Hematopoietic multipotent progenitor cell treated with erythropoietin and hydrocortisone succinate and interleukin-3 and kit ligand, for 15 days (in vitro differentiated cells): ENCODE results near the gene NUP62.

Experiments
- DNase-seq: peaks from one replicate; pipeline ENCODE4 v3.0.0-alpha.2; 2015; ENCODE audit warnings: low spot score

NUP62 gene

GRCh38 chr19:49896863-49897621 is 32.3 kb downstream of the NUP62 start, which contains the start of gene IL4I1:
Gene IL4I1 (minus strand): TSS chr19:49896887. CDS start chr19:49896160, 727 bp downstream.
- DNase-seq = no peak

DNA sequence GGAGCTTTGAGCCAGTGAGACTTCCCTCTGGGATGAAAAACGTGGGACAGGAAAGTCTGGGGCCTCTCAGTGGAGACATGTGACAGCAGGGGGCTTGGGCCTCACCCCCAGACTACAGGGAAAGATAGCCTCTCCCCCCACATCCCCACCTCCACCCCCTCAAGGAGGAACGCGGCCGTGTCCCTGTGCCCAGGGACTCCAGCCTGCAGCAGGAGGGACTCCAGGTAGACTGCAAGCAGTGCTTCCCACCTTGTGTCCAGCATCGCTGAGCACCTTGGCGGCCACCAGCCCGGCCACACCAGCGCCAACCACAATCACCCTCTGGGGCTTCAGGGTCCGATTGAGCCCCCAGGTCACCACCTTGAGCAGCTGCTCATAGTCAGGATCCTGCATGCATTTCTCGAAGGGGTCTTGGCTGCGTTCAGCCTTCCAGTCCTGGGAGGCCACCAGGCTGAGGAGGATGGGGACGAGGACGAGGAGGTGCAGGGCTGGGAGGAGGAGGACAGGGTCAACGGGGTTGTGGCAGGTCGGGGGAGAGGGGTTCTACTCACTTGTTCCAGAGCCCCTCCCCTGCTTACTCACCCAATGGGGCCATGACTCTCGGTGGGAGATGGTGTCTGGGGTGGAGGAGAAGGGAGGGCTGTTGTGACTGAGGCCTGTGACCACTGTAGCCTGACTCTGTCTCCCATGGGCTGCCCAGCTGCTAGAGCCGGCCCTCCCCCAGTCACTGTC is 33.6 kb downstream of the NUP62 start:
- no peak for DNase-seq

- no peak for DNase-seq
These were observed 34.3 kb downstream of the NUP62 start for GRCh38 chr19:49894879-49895565.

DNA sequence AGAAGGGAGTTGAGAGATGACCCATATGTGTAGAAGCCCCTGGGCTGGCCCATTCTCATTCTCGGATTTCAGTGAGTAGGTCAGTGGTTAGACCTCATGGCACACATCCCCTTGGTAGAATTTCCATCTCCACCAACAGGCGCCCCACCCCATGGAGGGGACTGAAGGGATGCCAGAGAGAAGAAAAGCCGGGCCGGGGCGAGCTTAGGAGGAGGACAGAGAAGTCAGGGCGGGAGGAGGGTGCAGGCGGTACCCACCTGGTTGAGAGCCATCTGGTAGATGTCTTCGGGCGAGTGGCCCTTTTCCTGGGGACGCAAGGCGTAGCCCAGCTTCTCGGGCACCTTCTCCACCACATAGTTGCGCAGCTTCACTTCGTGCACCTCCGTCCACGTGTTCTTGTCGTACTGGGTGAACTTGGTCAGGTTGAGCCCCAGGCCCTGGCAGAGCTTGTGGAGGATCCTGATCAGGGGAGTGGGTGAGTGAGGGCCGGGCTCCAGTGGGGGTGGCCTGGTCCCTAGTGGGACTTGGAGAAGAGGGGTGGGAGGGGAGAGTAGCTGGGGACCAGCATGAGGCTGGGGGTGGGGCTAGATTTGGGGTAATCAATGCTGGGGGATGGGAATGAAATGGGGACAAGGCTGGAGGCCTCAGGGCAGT is 35.2 kb downstream of the NUP62 start:
- DNase-seq = no peak

GRCh38 chr19:49892716-49893115 is 36.6 kb downstream of the NUP62 start:
- no peak for DNase-seq

GRCh38 chr19:49891393-49891792 is 37.9 kb downstream of the NUP62 start:
- no peak for DNase-seq

DNA sequence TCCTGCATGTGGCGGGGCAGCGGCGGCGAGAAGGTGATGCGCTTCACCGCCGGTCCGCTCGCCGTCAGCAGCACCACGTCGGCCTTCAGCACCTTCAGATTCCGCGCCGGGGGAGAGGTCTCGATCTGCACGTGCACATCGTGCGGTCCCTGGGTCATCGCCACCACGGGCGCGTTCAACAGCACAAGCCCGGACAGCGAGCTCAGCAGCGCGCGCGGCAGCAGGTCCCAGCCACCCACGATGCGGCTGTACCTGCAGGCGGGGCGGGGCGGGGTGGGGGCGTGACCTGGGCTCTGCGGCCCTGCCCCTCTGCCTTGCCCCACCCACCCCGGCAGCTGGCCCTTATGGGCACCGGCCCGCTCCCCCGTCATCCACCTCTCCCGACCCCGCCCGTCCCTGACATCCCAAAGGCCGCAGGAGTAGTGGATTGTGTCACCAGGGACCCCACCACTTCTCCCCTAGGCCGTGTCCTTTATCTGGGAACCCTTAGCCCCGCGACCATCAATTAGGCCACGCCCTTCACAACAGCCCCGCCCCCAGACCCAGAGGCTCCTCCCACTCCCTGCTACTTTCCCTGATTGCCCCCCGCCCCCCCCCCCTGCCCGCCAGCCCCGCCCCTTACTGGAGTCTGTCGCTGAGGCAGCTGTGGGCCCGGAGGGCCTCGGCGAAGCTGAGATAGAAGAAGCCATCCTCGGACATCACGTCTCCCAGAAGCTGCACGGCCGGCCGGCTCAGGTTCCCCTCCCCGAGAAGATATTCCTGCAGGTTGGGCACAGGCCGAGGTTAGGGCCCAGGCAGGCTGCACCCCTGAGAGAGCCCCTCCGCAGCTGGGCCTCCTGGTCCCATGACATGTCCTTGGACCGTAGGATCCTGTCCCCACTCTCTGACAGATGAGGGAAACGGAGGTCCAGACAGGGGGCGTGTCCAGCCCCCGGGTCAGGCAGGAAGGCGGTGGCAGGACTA is 38.7 kb downstream of the NUP62 start:
- peak; percentile 52 for DNase-seq

GRCh38 chr19:49889687-49890348 is 39.5 kb downstream of the NUP62 start:
- peak; percentile 85 for DNase-seq

DNA sequence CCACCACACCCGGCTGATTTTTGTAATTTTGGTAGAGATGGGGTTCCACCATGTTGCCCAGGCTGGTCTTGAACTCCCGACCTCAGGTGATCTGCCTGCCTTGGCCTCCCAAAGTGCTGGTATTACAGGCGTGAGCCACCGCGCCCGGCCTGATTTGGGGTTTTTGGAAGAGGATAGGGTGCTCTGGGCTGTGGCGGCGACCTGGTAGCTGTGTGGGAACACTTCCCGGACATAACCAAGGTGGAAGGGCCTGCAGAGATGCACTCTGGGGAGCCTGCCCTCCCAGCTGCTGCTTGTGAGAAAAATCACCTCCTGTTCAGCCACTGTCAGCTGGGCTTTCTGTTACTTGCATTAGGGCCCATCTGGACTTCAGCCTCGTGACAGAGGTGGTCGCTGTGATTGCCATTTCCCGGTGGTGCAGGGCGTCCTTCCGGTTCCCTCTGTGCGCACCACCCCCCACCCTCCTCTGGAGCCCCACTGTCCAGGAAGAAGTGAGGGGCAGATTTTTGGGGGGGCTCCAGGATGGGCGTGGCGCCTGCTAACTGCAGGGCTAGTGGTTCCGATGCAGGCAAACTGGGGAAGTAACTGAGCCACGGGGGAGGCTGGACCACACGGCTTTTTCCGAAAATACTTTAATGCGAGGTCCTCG is 40.1 kb downstream of the NUP62 start:
- no peak for DNase-seq

- DNase-seq = no peak
These were observed 40.8 kb downstream of the NUP62 start for GRCh38 chr19:49888510-49888824.

DNA sequence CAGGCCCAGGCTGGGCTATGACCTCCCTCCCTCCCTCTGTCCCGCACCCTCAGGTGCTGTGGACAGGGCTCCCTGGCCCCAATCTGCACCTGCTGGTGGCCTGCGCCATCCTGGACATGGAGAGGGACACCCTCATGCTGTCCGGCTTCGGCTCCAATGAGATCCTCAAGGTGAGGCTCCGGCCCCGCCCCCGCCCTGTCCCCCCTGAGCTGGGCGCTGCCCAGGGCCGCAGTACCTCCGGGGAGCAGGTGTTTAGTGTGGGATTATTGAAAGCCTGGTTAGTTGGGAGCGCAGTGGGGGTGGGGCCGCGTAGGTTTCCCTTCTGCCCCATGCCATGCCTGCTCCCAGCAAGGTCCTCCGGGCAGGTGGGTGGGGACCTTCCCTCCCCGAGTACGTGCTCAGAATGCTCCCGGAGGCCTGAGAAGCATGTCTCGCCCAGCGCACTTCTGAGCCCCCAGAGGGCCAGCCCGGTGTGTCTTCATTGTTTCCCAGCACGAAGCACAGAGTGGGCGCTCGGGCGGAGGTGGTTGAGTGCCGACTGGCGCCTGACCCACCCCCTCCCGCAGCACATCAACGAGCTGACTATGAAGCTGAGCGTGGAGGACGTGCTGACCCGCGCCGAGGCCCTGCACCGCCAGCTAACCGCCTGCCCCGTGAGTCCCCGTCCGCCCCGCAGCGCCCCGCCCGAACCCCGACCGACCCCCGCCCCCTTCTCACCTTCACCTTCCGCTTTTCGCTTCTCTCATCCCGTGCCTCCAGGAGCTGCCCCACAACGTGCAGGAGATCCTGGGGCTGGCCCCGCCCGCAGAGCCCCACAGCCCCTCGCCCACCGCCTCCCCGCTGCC is 41.4 kb downstream of the NUP62 start:
- DNase-seq = no peak

GRCh38 chr19:49887037-49887664 is 42.2 kb downstream of the NUP62 start:
- DNase-seq = no peak

GRCh38 chr19:49884760-49885159 is 44.5 kb downstream of the NUP62 start:
- no peak for DNase-seq

GRCh38 chr19:49884109-49884508 is 45.2 kb downstream of the NUP62 start:
- DNase-seq = no peak

GRCh38 chr19:49883094-49883493 is 46.2 kb downstream of the NUP62 start:
- no peak for DNase-seq

DNA sequence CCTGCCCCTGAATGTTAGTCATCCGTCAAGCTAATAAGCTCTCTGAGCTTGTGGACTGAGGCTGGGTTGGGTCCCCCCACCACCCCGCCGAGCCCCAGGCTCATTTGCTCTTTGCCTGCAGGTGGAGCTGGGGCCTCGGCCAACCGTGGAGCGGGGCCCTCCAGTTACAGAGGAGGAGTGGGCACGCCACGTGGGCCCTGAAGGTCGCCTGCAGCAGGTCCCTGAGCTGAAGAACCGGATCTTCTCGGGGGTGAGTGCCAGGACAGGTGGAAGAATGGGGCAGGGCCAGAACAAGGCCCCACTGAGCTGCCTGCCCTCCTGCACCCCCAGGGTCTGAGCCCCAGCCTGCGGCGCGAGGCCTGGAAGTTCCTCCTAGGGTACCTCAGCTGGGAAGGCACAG is 46.7 kb downstream of the NUP62 start:
- DNase-seq = no peak

DNA sequence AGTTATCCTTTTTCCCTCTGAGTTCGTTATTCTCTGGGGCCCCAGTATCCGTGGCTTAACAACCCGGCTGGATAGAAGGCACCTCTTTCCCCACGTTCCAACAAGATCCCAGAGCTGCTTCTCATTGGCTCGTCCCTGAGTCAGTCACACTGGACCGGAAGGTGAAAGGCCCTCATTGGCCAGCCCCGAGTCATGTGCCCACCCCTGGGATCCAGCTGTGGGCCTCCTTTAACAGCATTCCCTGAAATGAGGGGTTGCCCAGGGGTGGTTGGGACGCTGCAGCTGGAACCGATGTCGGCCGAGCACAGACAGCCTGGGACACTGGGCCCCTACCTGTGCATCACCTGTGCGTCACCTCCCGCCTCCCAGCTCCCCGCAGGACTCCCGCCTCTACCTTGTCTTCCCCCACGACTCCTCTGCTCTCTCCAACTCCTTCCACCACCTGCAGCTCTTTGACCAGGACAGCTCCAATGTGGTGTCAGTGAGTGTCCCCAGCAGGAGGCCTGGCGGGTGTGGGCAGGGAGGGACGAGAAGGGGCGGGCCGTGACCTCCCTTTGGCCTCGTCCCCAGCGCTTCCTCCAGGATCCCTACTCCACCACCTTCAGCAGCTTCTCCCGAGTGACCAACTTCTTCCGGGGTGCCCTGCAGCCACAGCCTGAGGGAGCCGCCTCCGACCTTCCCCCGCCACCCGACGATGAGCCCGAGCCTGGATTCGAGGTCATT is 47.5 kb downstream of the NUP62 start:
- DNase-seq = no peak

DNA sequence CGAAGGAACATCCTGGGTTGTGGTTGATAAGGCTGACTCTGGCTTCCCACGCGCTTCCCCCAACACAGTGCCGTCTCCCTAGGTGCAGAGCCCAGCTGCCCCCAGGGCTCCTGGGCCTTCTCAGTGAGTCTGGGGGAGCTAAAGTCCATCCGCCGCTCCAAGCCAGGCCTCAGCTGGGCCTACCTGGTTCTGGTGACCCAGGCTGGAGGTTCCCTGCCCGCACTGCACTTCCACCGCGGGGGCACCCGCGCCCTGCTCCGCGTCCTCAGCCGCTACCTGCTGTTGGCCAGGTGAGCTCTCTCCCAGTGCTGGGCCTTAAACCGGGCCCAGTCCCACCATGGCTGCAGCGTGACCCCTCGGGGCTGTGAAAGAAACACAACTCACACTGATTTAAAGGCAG is 48.1 kb downstream of the NUP62 start:
- no peak for DNase-seq
